Naive B cell (primary cell): Measurements from ENCODE around the gene BTBD9. TPM values are rescaled to one million over a fixed set of nuclear protein-coding genes. Genes with fewer than 3 reads are reported as not detected.
"Not testable (repeated sequence)": the region's sequence is repeated elsewhere in the genome, so short reads cannot be mapped to it uniquely, and the experiment has no call there.

Source experiments
- ATAC-seq, 2 donors: fragments of 150-1000 bp; cut with Tn5 transposase; 2 replicates each; pipeline ENCODE4 v1.10.0; 2021; ENCODE audit warnings: low read depth in 2 of 2, mild to moderate bottlenecking in 2 of 2, moderate library complexity in 2 of 2
- DNase-seq: peaks from one replicate; pipeline ENCODE4 v3.0.0; 2022
- H3K27ac Mint-ChIP-seq, 6 donors: one replicate each; pipeline ENCODE4 v1.8.0; 2020 to 2022; ENCODE audit warnings: mild to moderate bottlenecking in 6 of 6, mixed read lengths in 6 of 6, moderate library complexity in 5 of 6, inconsistent platforms in 2 of 6
- H3K27me3 Mint-ChIP-seq, 3 donors: one replicate each; pipeline ENCODE4 v1.8.0; 2021 to 2022; ENCODE audit warnings: mixed read lengths in 3 of 3, mild to moderate bottlenecking in 1 of 3
- H3K36me3 Mint-ChIP-seq, 2 donors: one replicate each; pipeline ENCODE4 v1.8.0; 2020 to 2022; ENCODE audit warnings: mixed read lengths in 2 of 2, inconsistent platforms in 1 of 2, mild to moderate bottlenecking in 1 of 2
- H3K4me1 Mint-ChIP-seq, 3 donors: one replicate each; pipeline ENCODE4 v1.8.0; 2020 to 2022; ENCODE audit warnings: mixed read lengths in 3 of 3, inconsistent platforms in 1 of 3, mild to moderate bottlenecking in 1 of 3, moderate library complexity in 1 of 3
- H3K4me3 Mint-ChIP-seq, 8 donors: one replicate each; pipeline ENCODE4 v1.8.0; 2020 to 2022; ENCODE audit warnings: mild to moderate bottlenecking in 8 of 8, mixed read lengths in 8 of 8, moderate library complexity in 8 of 8, inconsistent platforms in 2 of 8
- H3K9me3 Mint-ChIP-seq, 7 donors: one replicate each; pipeline ENCODE4 v1.8.0; 2020 to 2022; ENCODE audit warnings: mixed read lengths in 7 of 7, mild to moderate bottlenecking in 5 of 7, inconsistent platforms in 2 of 7, moderate library complexity in 1 of 7
- polyA plus RNA-seq, 6 donors: library from polyadenylated mRNA; unstranded; fragments of 300-500 nt; fragmentation: Illumina TruSeq; gene quantifications; one replicate each; pipeline ENCODE4 v1.2.3, GENCODE V29; 2021; ENCODE audit warnings: low read depth in 6 of 6

Gene BTBD9
- polyA plus RNA-seq, 6 donors from 2014 or later, result 3.5 to 29.1 (median 20.2) TPM

DNA sequence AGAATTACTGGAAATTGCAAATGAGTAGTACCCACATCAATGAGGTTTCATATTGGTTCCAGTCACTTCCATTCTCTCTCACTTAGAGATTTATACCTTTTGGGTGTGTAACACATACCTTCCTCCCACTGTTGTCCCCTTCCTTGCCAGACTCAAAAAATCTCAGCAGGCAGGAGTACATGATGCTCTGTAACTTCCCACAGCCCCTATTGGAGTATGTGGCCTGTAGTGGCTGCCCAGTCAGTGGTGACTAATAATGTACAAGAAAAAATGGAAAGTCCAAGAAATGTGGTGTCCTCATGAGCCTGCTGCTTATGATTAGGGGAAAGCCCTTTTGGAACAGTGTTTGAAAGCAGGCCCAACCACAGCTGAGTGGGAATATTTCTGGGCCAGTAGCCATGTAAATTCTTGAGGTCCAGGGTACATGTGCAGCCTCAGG is 508.2 kb downstream of the BTBD9 start:
- no peak overlapping the region for H3K4me3 Mint-ChIP-seq
- H3K27me3 Mint-ChIP-seq, result no peaks in the 10 kb centered on the region
- peaks cover 16 to 38% of the 10 kb centered on the region in 2 donors for H3K36me3 Mint-ChIP-seq
- DNase-seq (no peak), ATAC-seq (no peak)
- peaks cover 6 to 38% (median 31%) of the 10 kb centered on the region in 3 donors for H3K4me1 Mint-ChIP-seq
- H3K27ac Mint-ChIP-seq, result no peak overlapping the region
- peaks cover 0 to 7% (median 0%) of the 10 kb centered on the region in 7 donors for H3K9me3 Mint-ChIP-seq

DNA sequence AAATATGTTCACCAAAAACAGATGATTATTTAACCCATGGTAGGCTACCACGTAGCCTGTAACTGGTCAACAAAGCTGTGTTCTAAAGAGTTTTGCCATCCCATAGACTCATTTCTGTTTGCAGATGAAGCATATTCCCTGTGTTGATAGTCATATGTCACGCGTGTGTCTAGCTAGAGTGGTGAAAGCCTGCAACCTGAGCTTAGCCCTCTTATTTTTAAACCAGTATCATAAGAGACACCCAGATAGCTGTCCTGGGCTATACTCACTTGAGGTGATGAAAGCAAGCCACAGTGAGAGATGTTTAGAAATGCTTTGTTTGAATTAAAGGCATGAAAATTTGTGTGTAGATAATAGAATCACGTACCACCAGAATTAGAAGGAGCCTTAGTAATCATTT is 512.4 kb downstream of the BTBD9 start:
- no peaks in the 10 kb centered on the region for H3K27me3 Mint-ChIP-seq
- DNase-seq (no peak), ATAC-seq (no peak)
- H3K4me3 Mint-ChIP-seq, result no peak overlapping the region
- H3K27ac Mint-ChIP-seq, result no peak overlapping the region
- H3K9me3 Mint-ChIP-seq, result peaks cover 0 to 7% (median 2%) of the 10 kb centered on the region in 7 donors
- peaks cover 31 to 45% of the 10 kb centered on the region in 2 donors for H3K36me3 Mint-ChIP-seq
- H3K4me1 Mint-ChIP-seq, result peaks cover 5 to 30% (median 26%) of the 10 kb centered on the region in 3 donors

DNA sequence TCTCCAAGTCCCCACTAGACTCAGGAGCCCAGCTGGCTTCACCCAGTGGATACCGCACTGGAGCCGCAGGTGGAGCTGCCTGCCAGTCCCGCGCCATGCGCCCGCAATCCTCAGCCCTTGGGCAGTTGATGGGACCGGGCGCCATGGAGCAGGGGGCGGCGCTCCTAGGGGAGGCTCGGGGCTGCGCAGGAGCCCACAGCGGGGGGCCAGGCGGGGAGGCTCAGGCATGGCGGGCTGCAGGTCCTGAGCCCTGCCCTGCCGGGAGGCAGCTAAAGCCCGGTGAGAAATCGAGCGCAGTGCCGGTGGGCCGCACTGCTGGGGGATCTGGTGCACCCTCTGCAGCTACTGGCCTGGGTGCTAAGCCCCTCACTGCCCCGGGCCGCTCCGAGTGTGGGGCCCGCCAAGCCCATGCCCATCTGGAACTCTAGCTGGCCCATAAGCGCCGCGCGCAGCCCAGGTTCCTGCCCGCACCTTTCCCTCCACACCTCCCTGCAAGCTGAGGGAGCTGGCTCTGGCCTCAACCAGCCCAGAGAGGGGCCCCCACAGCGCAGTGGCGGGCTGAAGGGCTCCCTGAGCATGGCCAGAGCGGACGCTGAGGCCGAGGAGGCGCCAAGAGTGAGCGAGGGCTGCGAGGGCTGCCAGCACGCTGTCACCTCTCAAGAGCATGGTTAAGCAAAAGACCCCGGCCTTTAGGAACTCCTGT is 515.4 kb downstream of the BTBD9 start:
- not testable (repeated sequence) for H3K4me3 Mint-ChIP-seq, H3K27me3 Mint-ChIP-seq, H3K9me3 Mint-ChIP-seq, H3K27ac Mint-ChIP-seq, DNase-seq, ATAC-seq
- Mint-ChIP-seq H3K4me1 (peaks cover 5 to 20% (median 6%) of the 10 kb centered on the region in 3 donors), H3K36me3 (peaks cover 33 to 62% of the 10 kb centered on the region in 2 donors)

DNA sequence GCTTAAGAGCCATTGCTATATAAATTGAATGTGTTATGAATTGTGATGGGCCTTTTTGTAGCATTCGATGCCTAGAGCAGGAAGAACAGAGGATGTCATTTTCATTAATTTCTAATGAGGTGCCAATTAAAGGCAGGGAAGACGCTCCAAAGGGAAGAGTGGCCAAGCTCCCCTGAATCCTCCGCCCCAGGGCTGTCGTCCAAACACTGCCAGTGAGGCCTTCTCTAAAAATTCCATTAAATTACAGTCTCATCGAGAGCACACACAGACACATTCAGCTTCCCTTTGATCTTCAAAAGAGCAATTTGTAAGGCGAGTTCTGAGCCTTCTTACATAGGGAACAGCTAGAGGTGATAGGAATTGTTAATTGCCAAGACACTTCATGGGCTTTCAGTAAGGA is 520.2 kb downstream of the BTBD9 start:
- DNase-seq (no peak), ATAC-seq (no peak)
- no peaks in the 10 kb centered on the region for H3K9me3 Mint-ChIP-seq
- H3K4me3 Mint-ChIP-seq, result no peak overlapping the region
- H3K27ac Mint-ChIP-seq, result no peak overlapping the region
- H3K27me3 Mint-ChIP-seq, result no peaks in the 10 kb centered on the region
- H3K36me3 Mint-ChIP-seq, result peaks cover 31 to 45% of the 10 kb centered on the region in 2 donors
- H3K4me1 Mint-ChIP-seq, result peaks cover 0 to 4% (median under 1%) of the 10 kb centered on the region in 3 donors

DNA sequence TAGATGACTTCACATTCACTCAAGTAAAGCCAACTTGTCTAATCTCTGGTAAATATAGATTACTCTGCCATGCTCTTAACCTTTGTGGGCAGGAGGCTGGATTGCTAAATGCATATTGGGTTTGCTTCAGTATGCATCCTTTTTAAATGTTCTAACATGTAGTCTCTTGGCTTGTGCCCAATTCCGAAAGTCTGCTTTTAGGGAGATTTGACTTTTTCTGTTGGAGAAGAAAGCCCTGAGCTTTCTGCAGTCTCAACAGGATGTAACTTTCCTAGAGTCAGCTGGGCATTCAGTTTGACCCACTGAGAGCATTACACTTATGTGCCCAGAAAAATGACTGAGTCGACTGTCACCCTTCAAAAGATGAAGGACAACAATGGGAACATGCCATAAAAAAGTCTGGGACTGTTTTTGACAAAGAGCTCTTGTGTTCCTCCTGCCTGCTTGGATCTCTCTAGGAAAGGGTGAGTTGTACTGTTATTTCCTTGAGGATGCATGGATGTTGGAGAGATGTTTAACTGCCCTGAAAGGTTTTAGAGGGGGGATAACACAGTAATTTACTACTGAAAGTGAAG is 520.9 kb downstream of the BTBD9 start:
- no peak overlapping the region for H3K4me3 Mint-ChIP-seq
- peak overlapping the region in 1 of 6 donors; percentile 8 for H3K27ac Mint-ChIP-seq
- H3K27me3 Mint-ChIP-seq, result no peaks in the 10 kb centered on the region
- H3K9me3 Mint-ChIP-seq, result no peaks in the 10 kb centered on the region
- no peak for ATAC-seq
- H3K36me3 Mint-ChIP-seq, result peaks cover 31 to 44% of the 10 kb centered on the region in 2 donors
- H3K4me1 Mint-ChIP-seq, result peaks cover 0 to 7% (median 4%) of the 10 kb centered on the region in 3 donors
- no peak for DNase-seq

Other genes with a start within 250 kb of the BTBD9 start
- 100 to 1,000 TPM; 177 to 363 (median 237) TPM for gene GLO1, start 63.2 kb upstream of the BTBD9 start, polyA plus RNA-seq
- not detected for gene DNAH8, start 75.4 kb upstream of the BTBD9 start, polyA plus RNA-seq